H1 (cell line): ENCODE data around the gene KRT14. TPM values are rescaled to one million over a fixed set of nuclear protein-coding genes. Genes with fewer than 3 reads are reported as not detected.
A peak's percentile ranks its signal among the peaks of the same experiment; 100 is the strongest.

Experiments used
- CTCF ChIA-PET: fragments of 300-600 bp; sonication (Branson Sonifier 250); formaldehyde crosslinking; loops from one replicate; lab custom pipeline; 2021; ENCODE audit not compliant: partially characterized antibody; lab: Charles Lee
- POLR2A ChIA-PET: fragments of 300-600 bp; sonication (Branson Sonifier 250); formaldehyde crosslinking; loops from one replicate; lab custom pipeline; 2021; ENCODE audit warnings: inconsistent platforms; ENCODE audit not compliant: partially characterized antibody; lab: Charles Lee
- DNase-seq, 2 experiments: peaks; one replicate each; pipeline versions ENCODE4 v3.0.0 to v3.0.0-alpha.2; 2010 to 2022; ENCODE audit warnings: low spot score in 2 of 2, low read depth in 1 of 2, mixed read lengths in 1 of 2
- FAIRE-seq: peaks from 2 replicates; lab custom pipeline; 2011; peaks lifted over from hg19 to GRCh38; lab: Jason Lieb, UNC
- H2AFZ ChIP-seq: 2 replicates; pipeline ENCODE4 v1.8.1; 2012; ENCODE audit warnings: low read length, inconsistent platforms
- H2AK5ac ChIP-seq: 2 replicates; pipeline ENCODE4 v1.6.1; 2013; ENCODE audit warnings: low read depth, low read length
- H2BK120ac ChIP-seq: replicated peaks from 2 replicates; pipeline ENCODE3; 2013; ENCODE audit warnings: low read depth, low read length, inconsistent platforms
- H2BK12ac ChIP-seq: 2 replicates; pipeline ENCODE4 v1.6.1; 2013; ENCODE audit warnings: low read depth, low read length
- H2BK15ac ChIP-seq: 2 replicates; pipeline ENCODE4 v1.6.1; 2013; ENCODE audit warnings: low read length
- H2BK20ac ChIP-seq: 2 replicates; pipeline ENCODE4 v1.6.1; 2013; ENCODE audit warnings: low read length
- H2BK5ac ChIP-seq: 2 replicates; pipeline ENCODE4 v1.6.1; 2013; ENCODE audit warnings: low read depth, low read length
- H3K14ac ChIP-seq: 2 replicates; pipeline ENCODE4 v1.6.1; 2013; ENCODE audit warnings: inconsistent platforms; ENCODE audit not compliant: insufficient read length
- H3K18ac ChIP-seq: 2 replicates; pipeline ENCODE4 v1.6.1; 2013; ENCODE audit warnings: low read length; ENCODE audit errors: extremely low read depth
- H3K23ac ChIP-seq: 2 replicates; pipeline ENCODE4 v1.6.1; 2013; ENCODE audit warnings: inconsistent platforms; ENCODE audit not compliant: insufficient read length
- H3K23me2 ChIP-seq: 2 replicates; pipeline ENCODE4 v1.6.1; 2013; ENCODE audit warnings: low read depth, low read length
- H3K27ac ChIP-seq: 2 replicates; pipeline ENCODE4 v1.6.1; 2011; ENCODE audit warnings: low read depth, low read length, inconsistent platforms
- H3K27me3 ChIP-seq, 4 experiments: replicated peaks in 1 of 4; 1 replicate in 1 of 4; 2 replicates in 3 of 4; pipeline versions ENCODE4 v1.6.1 to v1.8.1; 2011 to 2013; ENCODE audit warnings: low read length in 3 of 4, mild to moderate bottlenecking in 3 of 4, inconsistent platforms in 2 of 4, mixed read lengths in 2 of 4, moderate library complexity in 1 of 4; ENCODE audit not compliant: control insufficient read depth in 3 of 4, insufficient read depth in 3 of 4; ENCODE audit errors: extremely low read depth in 1 of 4
- H3K36me3 ChIP-seq, 4 experiments: 2 replicates each; pipeline versions ENCODE4 v1.6.1 to v1.8.1; 2011 to 2013; ENCODE audit warnings: mild to moderate bottlenecking in 4 of 4, low read length in 3 of 4, moderate library complexity in 2 of 4, control low read depth in 1 of 4, inconsistent platforms in 1 of 4; ENCODE audit not compliant: insufficient read depth in 4 of 4, control insufficient read depth in 2 of 4
- H3K4ac ChIP-seq: replicated peaks from 2 replicates; pipeline ENCODE3; 2013; ENCODE audit warnings: low read length, low read depth, mixed read lengths, inconsistent platforms; ENCODE audit not compliant: insufficient read length
- H3K4me1 ChIP-seq, 4 experiments: replicated peaks in 1 of 4; 1 replicate in 1 of 4; 2 replicates in 3 of 4; pipeline versions ENCODE4 v1.6.1 to v1.8.1; 2011 to 2013; ENCODE audit warnings: low read length in 3 of 4, inconsistent platforms in 2 of 4, mixed read lengths in 1 of 4; ENCODE audit not compliant: insufficient read depth in 4 of 4, control insufficient read depth in 3 of 4
- H3K4me2 ChIP-seq, 2 experiments: 2 replicates each; pipeline versions ENCODE4 v1.6.1 to v1.8.1; 2011 to 2013; ENCODE audit warnings: low read depth in 2 of 2, low read length in 2 of 2, control low read depth in 1 of 2, inconsistent platforms in 1 of 2, mild to moderate bottlenecking in 1 of 2; ENCODE audit not compliant: insufficient read depth in 1 of 2
- H3K4me3 ChIP-seq, 4 experiments: fragments of 200-600, 300-600 bp in 1 of 4; sonication (generic), shearing (Covaris generic), sonication (Bioruptor Twin) in 1 of 4; 2 replicates each; pipeline versions ENCODE4 v1.5.1 to v1.8.1; 2011 to 2016; ENCODE audit warnings: low read length in 4 of 4, low read depth in 3 of 4, control low read depth in 2 of 4, inconsistent platforms in 2 of 4, mild to moderate bottlenecking in 2 of 4, mixed read lengths in 1 of 4, moderate library complexity in 1 of 4; ENCODE audit not compliant: insufficient read depth in 2 of 4; ENCODE audit errors: extremely low read depth in 1 of 4
- H3K56ac ChIP-seq: replicated peaks from 2 replicates; pipeline ENCODE3; 2013; ENCODE audit warnings: low read depth, mild to moderate bottlenecking, mixed read lengths, low read length, inconsistent platforms; ENCODE audit not compliant: insufficient read length
- H3K79me1 ChIP-seq: 2 replicates; pipeline ENCODE4 v1.6.1; 2013; ENCODE audit warnings: low read depth, low read length, control low read depth
- H3K79me2 ChIP-seq, 2 experiments: 2 replicates each; pipeline versions ENCODE4 v1.6.1 to v1.8.1; 2012 to 2013; ENCODE audit warnings: low read length in 2 of 2, mild to moderate bottlenecking in 2 of 2, inconsistent platforms in 1 of 2; ENCODE audit not compliant: insufficient read depth in 2 of 2, control insufficient read depth in 1 of 2
- H3K9ac ChIP-seq, 4 experiments: replicated peaks in 1 of 4; 1 replicate in 1 of 4; 2 replicates in 3 of 4; pipeline versions ENCODE4 v1.6.1 to v1.8.1; 2011 to 2013; ENCODE audit warnings: low read depth in 3 of 4, low read length in 3 of 4, control low read depth in 2 of 4, mild to moderate bottlenecking in 2 of 4, moderate library complexity in 2 of 4, inconsistent platforms in 1 of 4; ENCODE audit errors: extremely low read depth in 1 of 4
- H3K9me3 ChIP-seq, 2 experiments: 2 replicates each; pipeline versions ENCODE4 v1.6.1 to v1.8.1; 2012 to 2013; ENCODE audit warnings: mild to moderate bottlenecking in 2 of 2, moderate library complexity in 2 of 2, control low read depth in 1 of 2, inconsistent platforms in 1 of 2, low read depth in 1 of 2, low read length in 1 of 2, mixed read lengths in 1 of 2; ENCODE audit not compliant: insufficient read depth in 2 of 2
- H4K20me1 ChIP-seq, 2 experiments: replicated peaks in 1 of 2; 2 replicates each; pipeline versions ENCODE3 to v1.8.1; 2011 to 2013; ENCODE audit warnings: inconsistent platforms in 2 of 2, low read length in 2 of 2, mild to moderate bottlenecking in 1 of 2; ENCODE audit not compliant: insufficient read depth in 2 of 2, control insufficient read depth in 1 of 2
- H4K5ac ChIP-seq: 2 replicates; pipeline ENCODE4 v1.6.1; 2013; ENCODE audit warnings: low read length, low read depth, mixed read lengths, inconsistent platforms; ENCODE audit not compliant: insufficient read length
- H4K8ac ChIP-seq: 2 replicates; pipeline ENCODE4 v1.8.0; 2013; ENCODE audit warnings: mild to moderate bottlenecking, moderate library complexity, low read length, inconsistent platforms; ENCODE audit not compliant: insufficient read depth; ENCODE audit errors: extremely low read depth
- H4K91ac ChIP-seq: replicated peaks from 2 replicates; pipeline ENCODE3; 2013; ENCODE audit warnings: low read length, mixed read lengths, inconsistent platforms; ENCODE audit not compliant: insufficient read length
- BCL11A ChIP-seq, 2 experiments: IDR thresholded peaks; one replicate each; pipeline ENCODE4 v1.6.1; 2011; ENCODE audit warnings: low read depth in 2 of 2, low read length in 2 of 2, mild to moderate bottlenecking in 2 of 2
- EGR1 ChIP-seq: IDR thresholded peaks from 2 replicates; pipeline ENCODE4 v1.6.1; 2011; ENCODE audit warnings: low read depth, low read length, borderline replicate concordance
- GTF2F1 ChIP-seq: IDR thresholded peaks from 2 replicates; pipeline ENCODE4 v1.6.1; 2012; ENCODE audit warnings: low read depth, low read length, improper control_type of control experiment, borderline replicate concordance
- KDM1A ChIP-seq: fragments of 200-600, 300-600 bp; sonication (generic); IDR thresholded peaks from 2 replicates; pipeline ENCODE4 v1.7.1; 2016; ENCODE audit warnings: mild to moderate bottlenecking, low read length, borderline replicate concordance
- NANOG ChIP-seq: IDR thresholded peaks from 2 replicates; pipeline ENCODE4 v1.6.1; 2011; ENCODE audit warnings: low read length, low read depth, mild to moderate bottlenecking, inconsistent platforms; ENCODE audit not compliant: insufficient read depth, poor library complexity, severe bottlenecking
- SP2 ChIP-seq: IDR thresholded peaks from 2 replicates; pipeline ENCODE4 v1.6.1; 2012; ENCODE audit warnings: mild to moderate bottlenecking, low read length, inconsistent platforms
- WGBS, 2 experiments: shearing (Covaris generic) in 1 of 2; methylation state at CpG; one replicate each; pipeline versions ENCODE4 v1.1.6 to v1.1.7; 2013 to 2015; ENCODE audit warnings: low lambda C conversion rate in 2 of 2, mixed read lengths in 2 of 2, inconsistent platforms in 1 of 2, low coverage in 1 of 2, missing lambda C conversion rate in 1 of 2; ENCODE audit not compliant: insufficient replicate concordance in 2 of 2, insufficient coverage in 1 of 2, insufficient read length in 1 of 2; ENCODE audit errors: extremely low coverage in 1 of 2, missing lambda C conversion rate in 1 of 2; 5-methylcytosine and 5-hydroxymethylcytosine counted together
- polyA plus RNA-seq, 7 experiments: library from polyadenylated mRNA; depleted of rRNA in 3 of 7; stranded (reverse) in 5 of 7; unstranded in 2 of 7; fragments of >200 nt in 5 of 7; fragments of 200-250 nt in 2 of 7; gene quantifications; 1 replicate in 5 of 7; 2 replicates in 1 of 7; 4 replicates in 1 of 7; pipeline versions ENCODE4 v1.2.1 to v1.2.3, GENCODE V29; 2011 to 2013; ENCODE audit warnings: missing spikeins in 2 of 7, mixed read lengths in 2 of 7
- total RNA-seq: library from RNA; stranded (reverse); fragmentation: NEBNext Ultra II Directional; extraction: Animal tissue kit (Norgen Biotek cat#: 25700); gene quantifications from 2 replicates; pipeline ENCODE4 v1.2.1, GENCODE V29; 2021

Gene KRT14
- total and polyA plus RNA-seq, 2 of the 8 experiments (the other 6 are each of a cell fraction or from before 2014, with no cell fraction given): 0.35 TPM; not detected in 1

DNA sequence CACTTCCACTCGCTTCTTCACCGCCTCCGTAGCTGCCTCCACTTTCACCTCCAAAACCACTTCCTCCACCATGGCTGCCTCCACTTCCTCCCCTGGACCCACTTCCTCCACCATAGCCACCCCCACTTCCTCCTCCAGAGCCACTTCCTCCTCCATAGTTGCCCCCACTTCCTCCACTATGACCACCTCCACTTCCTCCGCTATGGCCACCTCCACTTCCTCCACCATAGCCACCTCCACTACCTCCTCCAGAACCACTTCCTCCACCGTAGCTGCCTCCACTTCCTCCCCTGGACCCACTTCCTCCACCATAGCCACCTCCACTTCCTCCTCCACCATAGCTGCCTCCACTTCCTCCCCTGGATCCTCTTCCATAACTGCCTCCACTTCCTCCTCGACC, 19.4 kb downstream of the KRT14 start:
- no peaks in the 10 kb centered on the region for H4K20me1 ChIP-seq
- no peak overlapping the region for H2BK12ac ChIP-seq
- no peak overlapping the region for H3K4me3 ChIP-seq
- no peak overlapping the region for H3K27ac ChIP-seq
- H3K9ac ChIP-seq: no peak overlapping the region
- H3K79me1 ChIP-seq: no peaks in the 10 kb centered on the region
- H2AFZ ChIP-seq: no peak overlapping the region
- POLR2A ChIA-PET: no interaction called here
- H4K5ac ChIP-seq: no peak overlapping the region
- no peaks in the 10 kb centered on the region for H3K4me1 ChIP-seq
- no peak overlapping the region for H3K56ac ChIP-seq
- no peaks in the 10 kb centered on the region for H3K27me3 ChIP-seq
- 0 out of 2 replicates have a peak overlapping the region, but pooled peaks have one; percentile 92 for H2BK15ac ChIP-seq
- no peak overlapping the region for H3K4ac ChIP-seq
- H3K9me3 ChIP-seq: no peaks in the 10 kb centered on the region
- no peak overlapping the region for H3K14ac ChIP-seq
- no peak overlapping the region; the same call in 1 of the 2 replicates for H2AK5ac ChIP-seq
- no peaks in the 10 kb centered on the region for H3K36me3 ChIP-seq
- H4K8ac ChIP-seq: no peak overlapping the region
- H3K23ac ChIP-seq: no peak overlapping the region
- no peak for DNase-seq
- H2BK5ac ChIP-seq: no peak overlapping the region
- no peak overlapping the region for H2BK120ac ChIP-seq
- H4K91ac ChIP-seq: no peak overlapping the region
- no peak overlapping the region for H2BK20ac ChIP-seq
- H3K4me2 ChIP-seq: no peak overlapping the region
- no peaks in the 10 kb centered on the region for H3K79me2 ChIP-seq
- CTCF ChIA-PET: interaction anchor here (0.8 to 12.7 kb wide), 9 partner anchors 10 to 658 kb away, joined by 3 to 129 read pairs (median 6); no protein-coding TSS in a partner anchor
- no peak overlapping the region for H3K18ac ChIP-seq
- no peak for FAIRE-seq
- peaks cover 3% of the 10 kb centered on the region; the same call in 1 of the 2 replicates for H3K23me2 ChIP-seq
- WGBS, 2 experiments: 92% methylated on average over 6 of the region's 6 CpGs; no CpG with 5 or more reads in 1 of the 2 experiments
- TF ChIP-seq BCL11A (IDR thresholded peaks at IDR 0.05; ENCODE audit: low read depth in 2 of 2, low read length in 2 of 2) (no peak), GTF2F1 (no peak), KDM1A (no peak), EGR1 (no peak), SP2 (no peak), NANOG (no peak)
